ENCODE data around the gene TNFRSF18.

DNA sequence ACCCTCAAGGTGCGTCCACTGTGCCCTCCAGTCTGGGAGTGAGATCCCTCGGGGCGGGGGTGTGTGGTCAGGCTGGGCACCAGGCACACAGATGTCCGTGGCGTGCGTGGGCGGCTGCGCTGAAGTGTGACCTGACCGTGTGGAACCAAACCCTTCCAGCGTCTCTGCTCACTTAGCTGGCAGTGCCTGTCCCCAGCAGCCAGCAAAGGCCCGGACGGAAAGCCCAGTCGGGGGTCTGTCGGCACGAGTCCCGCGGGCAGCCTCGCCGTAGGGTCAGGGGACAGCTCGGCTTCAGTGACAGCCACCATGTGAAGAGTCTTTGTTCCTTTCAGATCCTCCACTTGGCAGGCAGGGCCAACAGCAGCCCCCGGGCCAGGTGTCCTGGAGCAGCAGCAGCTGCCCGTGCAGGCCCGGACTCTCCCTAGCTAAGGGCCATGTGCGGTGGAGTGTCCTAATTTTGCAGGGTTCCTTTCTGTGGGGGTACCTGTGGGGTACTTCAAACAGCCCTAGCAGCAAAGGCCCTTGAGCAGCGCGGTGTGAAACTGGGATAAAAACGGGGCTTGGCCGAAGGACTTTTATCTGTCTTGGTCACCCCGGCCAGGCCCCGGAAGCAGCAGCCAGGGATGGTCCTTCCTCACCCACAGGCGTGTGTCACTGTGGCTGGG, 21.2 kb downstream of the TNFRSF18 start:
- no peak for TF ChIP-seq CTCF (IDR thresholded peaks at IDR 0.05)
- no peak for TF ChIP-seq EZH2 (IDR thresholded peaks at IDR 0.05; ENCODE audit: borderline replicate concordance, insufficient read depth, low read depth, low read length, poor library complexity, severe bottlenecking)
